HCT116 (cell line): ENCODE data around the gene LRRC4C. TPM values are rescaled to one million over a fixed set of nuclear protein-coding genes. Genes with fewer than 3 reads are reported as not detected.

Experiments
- ATAC-seq: fragments of 200-7000 bp; cut with Tn5 transposase; 2 replicates; pipeline ENCODE4 v1.9.1; 2020; ENCODE audit warnings: mild to moderate bottlenecking, moderate library complexity
- BruUV-seq: library from RNA; stranded (reverse); fragments of 400-500 nt; replicated peaks from 2 replicates; lab custom pipeline; 2021; lab: Mats Ljungman, UMichigan
- CTCF ChIA-PET: fragments of 300-600 bp; sonication (Branson Sonifier 250); formaldehyde crosslinking; loops from one replicate; lab custom pipeline; 2021; ENCODE audit warnings: antibody characterized with exemption; lab: Charles Lee
- POLR2A ChIA-PET: fragments of 300-600, 350-600 bp; sonication (Branson Sonifier 250); formaldehyde crosslinking; loops from one replicate; lab custom pipeline; 2021; ENCODE audit warnings: antibody characterized with exemption; lab: Charles Lee
- RAD21 ChIA-PET, 2 experiments: fragments of 300-600 bp; sonication (Branson Sonifier 250); formaldehyde crosslinking; loops; one replicate each; lab custom pipeline; 2023; ENCODE audit warnings: low total read pairs in 2 of 2; ENCODE audit not compliant: uncharacterized antibody in 2 of 2, unreplicated experiment in 2 of 2, low non-redundant PET in 1 of 2; lab: Charles Lee
- DNase-seq: peaks from one replicate; pipeline ENCODE4 v3.0.0-alpha.2; 2010; ENCODE audit warnings: low read depth, low spot score
- H2AFZ ChIP-seq: fragments of 200-600 bp; shearing (Covaris generic), sonication (generic); 2 replicates; pipeline ENCODE4 v1.6.1; 2017; ENCODE audit warnings: low read depth, mixed run types, mixed read lengths, antibody characterized with exemption, low read length; ENCODE audit not compliant: poor library complexity, severe bottlenecking
- H3K27ac ChIP-seq: 2 replicates; pipeline ENCODE4 v1.5.1; 2012; ENCODE audit warnings: low read depth, low read length
- H3K27me3 ChIP-seq: fragments of 200-600 bp; sonication (generic); 2 replicates; pipeline ENCODE4 v1.6.1; 2016; ENCODE audit warnings: mixed run types, low read length, mixed read lengths; ENCODE audit not compliant: insufficient read depth
- H3K36me3 ChIP-seq, 2 experiments: fragments of 200-500 bp in 1 of 2; fragments of 200-600 bp in 1 of 2; sonication (Bioruptor generic) in 1 of 2; sonication (generic) in 1 of 2; 2 replicates each; pipeline versions ENCODE4 v1.5.1 to v1.6.1; 2014 to 2016; ENCODE audit warnings: low read length in 2 of 2, inconsistent platforms in 1 of 2, mixed read lengths in 1 of 2, mixed run types in 1 of 2; ENCODE audit not compliant: insufficient read depth in 2 of 2, control insufficient read depth in 1 of 2
- H3K4me1 ChIP-seq, 2 experiments: fragments of 200-600 bp in 1 of 2; sonication (generic) in 1 of 2; 2 replicates each; pipeline versions ENCODE4 v1.5.1 to v1.6.1; 2012 to 2017; ENCODE audit warnings: low read length in 2 of 2, inconsistent platforms in 1 of 2, mild to moderate bottlenecking in 1 of 2, mixed read lengths in 1 of 2, mixed run types in 1 of 2, moderate library complexity in 1 of 2; ENCODE audit not compliant: insufficient read depth in 2 of 2, control insufficient read depth in 1 of 2
- H3K4me2 ChIP-seq: fragments of 200-600 bp; sonication (generic); 2 replicates; pipeline ENCODE4 v1.6.1; 2017; ENCODE audit warnings: mixed run types, low read length, mixed read lengths
- H3K4me3 ChIP-seq, 2 experiments: fragments of 200-600 bp in 1 of 2; sonication (generic) in 1 of 2; replicated peaks in 1 of 2; 2 replicates each; pipeline ENCODE4 v1.5.1; 2011 to 2016; ENCODE audit warnings: low read length in 2 of 2, control low read depth in 1 of 2, low read depth in 1 of 2, mild to moderate bottlenecking in 1 of 2, mixed read lengths in 1 of 2, mixed run types in 1 of 2
- H3K79me2 ChIP-seq: fragments of 200-600 bp; sonication (generic); 2 replicates; pipeline ENCODE4 v1.6.1; 2017; ENCODE audit warnings: mild to moderate bottlenecking, mixed run types, low read length, moderate library complexity, mixed read lengths; ENCODE audit not compliant: insufficient read depth
- H3K9ac ChIP-seq: fragments of 200-600 bp; sonication (generic); 2 replicates; pipeline ENCODE4 v1.6.1; 2016; ENCODE audit warnings: low read length, mixed read lengths
- H3K9me2 ChIP-seq: fragments of 200-600 bp; sonication (generic), shearing (Covaris generic); 2 replicates; pipeline ENCODE4 v1.6.1; 2017; ENCODE audit warnings: mixed run types, mild to moderate bottlenecking, moderate library complexity; ENCODE audit not compliant: insufficient read depth
- H3K9me3 ChIP-seq, 2 experiments: fragments of 200-500 bp in 1 of 2; fragments of 200-600 bp in 1 of 2; sonication (Bioruptor generic) in 1 of 2; sonication (generic) in 1 of 2; 2 replicates each; pipeline ENCODE4 v1.6.1; 2014 to 2017; ENCODE audit warnings: low read length in 2 of 2, mixed read lengths in 2 of 2, inconsistent platforms in 1 of 2, low read depth in 1 of 2, mild to moderate bottlenecking in 1 of 2, mixed run types in 1 of 2, moderate library complexity in 1 of 2; ENCODE audit not compliant: control insufficient read depth in 1 of 2, insufficient read depth in 1 of 2
- H4K20me1 ChIP-seq: fragments of 200-600 bp; sonication (generic), shearing (Covaris generic); 2 replicates; pipeline ENCODE4 v1.6.1; 2017; ENCODE audit warnings: mixed run types, mild to moderate bottlenecking, moderate library complexity; ENCODE audit not compliant: insufficient read depth
- CEBPB ChIP-seq: IDR thresholded peaks from 2 replicates; pipeline ENCODE4 v1.6.1; 2012; ENCODE audit warnings: low read depth
- CTCF ChIP-seq, 3 experiments: fragments of 200-600 bp in 1 of 3; sonication (generic) in 1 of 3; IDR thresholded peaks in 2 of 3; conservative IDR thresholded peaks in 1 of 3; 2 replicates each; pipeline ENCODE4 v1.5.1; 2012 to 2017; ENCODE audit warnings: low read depth in 2 of 3, low read length in 2 of 3, antibody characterized with exemption in 1 of 3, borderline replicate concordance in 1 of 3, control low read depth in 1 of 3, mild to moderate bottlenecking in 1 of 3, mixed read lengths in 1 of 3, mixed run types in 1 of 3, moderate library complexity in 1 of 3; ENCODE audit not compliant: insufficient read depth in 1 of 3
- ELF1 ChIP-seq: IDR thresholded peaks from 2 replicates; pipeline ENCODE4 v1.6.1; 2012; ENCODE audit warnings: low read depth, borderline replicate concordance
- FOSL1 ChIP-seq: IDR thresholded peaks from 2 replicates; pipeline ENCODE4 v1.6.1; 2012; ENCODE audit warnings: low read depth
- MAX ChIP-seq: IDR thresholded peaks from 2 replicates; pipeline ENCODE4 v1.6.1; 2012
- POLR2A ChIP-seq: IDR thresholded peaks from 2 replicates; pipeline ENCODE4 v1.7.0; 2011; ENCODE audit warnings: borderline replicate concordance; ENCODE audit not compliant: insufficient read depth, insufficient read length; ENCODE audit errors: extremely low read depth
- POLR2AphosphoS5 ChIP-seq: IDR thresholded peaks from 2 replicates; pipeline ENCODE4 v1.6.1; 2011; ENCODE audit warnings: mild to moderate bottlenecking, low read depth, low read length, moderate library complexity
- SIN3A ChIP-seq: IDR thresholded peaks from 2 replicates; pipeline ENCODE4 v1.6.1; 2012; ENCODE audit warnings: low read depth
- SP1 ChIP-seq: IDR thresholded peaks from 2 replicates; pipeline ENCODE4 v1.6.1; 2012; ENCODE audit warnings: low read depth
- YY1 ChIP-seq: IDR thresholded peaks from 2 replicates; pipeline ENCODE4 v1.6.1; 2011; ENCODE audit warnings: low read length, low read depth, moderate library complexity, mild to moderate bottlenecking; ENCODE audit not compliant: insufficient replicate concordance; ENCODE audit errors: extremely low read depth
- ZBTB33 ChIP-seq: IDR thresholded peaks from 2 replicates; pipeline ENCODE4 v1.6.1; 2011; ENCODE audit warnings: mild to moderate bottlenecking, low read length, moderate library complexity; ENCODE audit not compliant: insufficient replicate concordance; ENCODE audit errors: extremely low read depth
- ZNF274 ChIP-seq: fragments of 200-500 bp; sonication (Bioruptor generic); IDR thresholded peaks from 2 replicates; pipeline ENCODE4 v1.6.1; 2014; ENCODE audit warnings: mild to moderate bottlenecking, low read depth, low read length, inconsistent platforms
- intact Hi-C: fragments of 100-400 bp; cut with micrococcal nuclease; formaldehyde crosslinking; loops from 2 replicates; pipeline ENCODE4 v1.10.0; 2022
- total RNA-seq: library from RNA; stranded (reverse); gene quantifications from one replicate; pipeline ENCODE4 v1.2.1, GENCODE V29; 2021; ENCODE audit not compliant: unreplicated experiment

The LRRC4C gene
- total RNA-seq, 1 experiment from 2014 or later: not detected

- TF ChIP-seq ZBTB33 (no peak), CEBPB (no peak), POLR2AphosphoS5 (no peak), CTCF (IDR thresholded peaks at IDR 0.05 in 2 of 3, conservative IDR thresholded peaks at IDR 0.05 in 1 of 3; ENCODE audit: borderline replicate concordance in 1 of 3, insufficient read depth in 1 of 3, low read depth in 2 of 3, low read length in 2 of 3) (no peak), ELF1 (no peak), MAX (no peak)
Observed at GRCh38 chr11:40226654-40227053, 1232.8 kb downstream of the LRRC4C start (continued).

GRCh38 chr11:40223596-40224330 is 1235.7 kb downstream of the LRRC4C start:
- Histone ChIP-seq H3K9ac (no peak overlapping the region), H3K27me3 (no peaks in the 10 kb centered on the region)
- RAD21 ChIA-PET: no interaction called here
- ATAC-seq: no peak
- no TSS peak for BruUV-seq
- TF ChIP-seq SIN3A: no peak
- no peak for TF ChIP-seq FOSL1
- no peak for TF ChIP-seq ELF1
- TF ChIP-seq ZNF274: no peak
- no peak for TF ChIP-seq POLR2A
- TF ChIP-seq SP1: no peak
- TF ChIP-seq YY1: no peak
- TF ChIP-seq, all 23 proteins: peak for 0
- no peak overlapping the region for H3K4me2 ChIP-seq
- H3K4me3 ChIP-seq: no peak overlapping the region
- H3K27ac ChIP-seq: no peak overlapping the region
- no peaks in the 10 kb centered on the region for H3K36me3 ChIP-seq
- H3K9me3 ChIP-seq: peaks cover 9 to 16% of the 10 kb centered on the region in 2 experiments; a peak in 2 of 4 replicates
- H4K20me1 ChIP-seq: no peaks in the 10 kb centered on the region
- ChIA-PET POLR2A (no interaction called here), CTCF (no interaction called here)
- H3K79me2 ChIP-seq: no peaks in the 10 kb centered on the region
- intact Hi-C loops: no loop called here
- H3K4me1 ChIP-seq: no peaks in the 10 kb centered on the region
- no peaks in the 10 kb centered on the region for H3K9me2 ChIP-seq
- no peak for DNase-seq
- H2AFZ ChIP-seq: no peak overlapping the region
